Daoy (cell line): ENCODE measurements around the gene PRKG2. TPM values are rescaled to one million over a fixed set of nuclear protein-coding genes. Genes with fewer than 3 reads are reported as not detected.

Experiments
- DNase-seq: peaks from one replicate; pipeline ENCODE4 v3.0.0-alpha.2; 2015; ENCODE audit warnings: low read depth
- total RNA-seq: library from RNA; depleted of rRNA; stranded (reverse); fragments of >200 nt; shearing (Covaris generic); gene quantifications from 2 replicates; pipeline ENCODE4 v1.2.3, GENCODE V29; 2014

Gene PRKG2
- total RNA-seq, 1 experiment from 2014 or later: 0.63 TPM

GRCh38 chr4:81215931-81216330 lies 909 bp upstream of the PRKG2 start:
- DNase-seq: no peak

- DNase-seq: peak; percentile 3
These were observed 710 bp downstream of the PRKG2 start for GRCh38 chr4:81214144-81214880.

- no peak for DNase-seq
These were observed 1.4 kb downstream of the PRKG2 start for GRCh38 chr4:81213671-81214070.

- DNase-seq: no peak
These were observed 3.1 kb downstream of the PRKG2 start for GRCh38 chr4:81211956-81212355.

- peak; percentile 6 for DNase-seq
These were observed 7.2 kb downstream of the PRKG2 start for GRCh38 chr4:81207828-81208227.

- no peak for DNase-seq
These were observed 9.7 kb downstream of the PRKG2 start for GRCh38 chr4:81205302-81205701.

GRCh38 chr4:81204571-81204970 lies 10.5 kb downstream of the PRKG2 start:
- DNase-seq: no peak

- no peak for DNase-seq
These were observed 15.2 kb downstream of the PRKG2 start for GRCh38 chr4:81199831-81200230.

GRCh38 chr4:81198609-81199008 lies 16.4 kb downstream of the PRKG2 start:
- no peak for DNase-seq

- no peak for DNase-seq
These were observed 17.0 kb downstream of the PRKG2 start for GRCh38 chr4:81197864-81198524.

- no peak for DNase-seq
These were observed 18.8 kb downstream of the PRKG2 start for GRCh38 chr4:81196126-81196650.

- no peak for DNase-seq
These were observed 19.5 kb downstream of the PRKG2 start for GRCh38 chr4:81195475-81195874.

GRCh38 chr4:81194286-81194685 lies 20.7 kb downstream of the PRKG2 start:
- no peak for DNase-seq

- no peak for DNase-seq
These were observed 34.1 kb downstream of the PRKG2 start for GRCh38 chr4:81180916-81181315.

GRCh38 chr4:81179326-81179725 lies 35.7 kb downstream of the PRKG2 start:
- no peak for DNase-seq

GRCh38 chr4:81173213-81173612 lies 41.8 kb downstream of the PRKG2 start:
- no peak for DNase-seq

GRCh38 chr4:81166458-81167160 lies 48.4 kb downstream of the PRKG2 start:
- peak; percentile 10 for DNase-seq

GRCh38 chr4:81165861-81166430 lies 49.1 kb downstream of the PRKG2 start:
- peak; percentile 36 for DNase-seq

- peak; percentile 72 for DNase-seq
These were observed 50.2 kb downstream of the PRKG2 start for GRCh38 chr4:81164623-81165416.

- DNase-seq: no peak
These were observed 50.9 kb downstream of the PRKG2 start for GRCh38 chr4:81164126-81164525.

- no peak for DNase-seq
These were observed 52.1 kb downstream of the PRKG2 start for GRCh38 chr4:81162752-81163458.
